GM21390 (cell line): Measurements from ENCODE around the gene MYO6.
"Not testable (repeated sequence)": the region's sequence is repeated elsewhere in the genome, so short reads cannot be mapped to it uniquely, and the experiment has no call there.

Source experiments
- ATAC-seq: cut with Tn5 transposase; IDR thresholded peaks from one replicate; pipeline ENCODE4 v1.9.1; 2021; ENCODE audit not compliant: unreplicated experiment

The MYO6 gene

DNA sequence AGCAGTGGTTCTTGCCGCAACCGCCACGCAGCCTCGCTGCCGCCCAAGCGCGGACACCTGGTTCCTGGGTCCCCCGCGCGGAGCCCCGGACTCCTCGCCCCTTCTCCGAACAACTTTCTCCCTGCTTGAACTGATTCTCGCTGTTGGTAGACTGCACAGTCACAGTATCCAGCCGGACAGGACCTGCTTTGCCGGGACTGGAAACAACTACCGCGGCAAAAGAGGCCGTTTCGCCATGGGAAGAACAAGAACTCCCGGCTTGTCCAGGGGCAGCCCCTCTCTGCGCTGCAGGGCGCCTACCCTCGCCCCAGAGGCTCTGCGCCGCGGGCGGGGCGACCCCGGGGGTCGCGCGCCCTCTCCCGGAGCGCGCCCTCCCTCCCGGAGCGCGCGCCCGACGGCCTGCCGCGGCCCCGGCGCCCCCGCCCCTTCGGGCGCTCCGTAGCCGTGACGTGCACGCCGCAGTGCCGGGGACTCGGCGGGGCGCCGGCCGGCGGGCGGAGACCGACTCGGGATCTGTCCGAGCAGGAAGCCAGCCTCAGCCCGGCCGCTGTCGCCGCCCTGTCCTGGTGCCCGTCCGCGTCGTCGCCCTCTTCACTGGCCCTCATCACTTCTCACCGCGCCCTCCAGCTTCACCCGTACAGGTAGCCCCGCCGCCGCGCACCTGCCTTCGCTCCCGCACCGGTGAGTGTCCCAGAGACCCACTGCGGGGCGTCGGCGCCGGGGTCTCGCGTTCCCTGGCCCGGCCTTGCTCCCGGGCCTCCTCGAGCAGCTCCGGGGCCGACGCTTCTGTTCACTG, at the start of gene MYO6:
Gene MYO6 (plus strand): TSS at position 497 of the 796 bp plus-strand sequence. CDS start 68,309 bp downstream, outside the sequence.
- peak; percentile 80 for ATAC-seq

- not testable (repeated sequence) for ATAC-seq
Observed at GRCh38 chr6:75708334-75708733, 40.7 kb upstream of the MYO6 start.

DNA sequence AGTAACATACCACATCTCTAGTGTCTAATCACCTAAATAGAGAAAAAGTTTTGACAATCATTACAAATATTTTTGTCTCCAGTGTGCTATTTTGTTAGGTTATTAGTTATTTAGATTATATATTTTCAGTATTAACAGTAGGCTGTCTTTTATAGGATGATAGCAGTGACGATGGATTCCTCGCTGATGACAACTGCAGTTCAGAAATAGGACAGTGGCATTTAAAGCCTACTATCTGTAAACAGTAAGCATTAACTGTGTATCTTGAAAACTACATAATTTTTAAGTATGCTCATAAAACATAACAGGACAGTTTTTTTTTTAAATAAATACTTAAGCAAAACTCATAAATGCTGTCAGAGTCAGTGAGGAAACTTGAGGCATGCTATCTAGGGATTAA, 37.9 kb upstream of the MYO6 start:
- no peak for ATAC-seq

DNA sequence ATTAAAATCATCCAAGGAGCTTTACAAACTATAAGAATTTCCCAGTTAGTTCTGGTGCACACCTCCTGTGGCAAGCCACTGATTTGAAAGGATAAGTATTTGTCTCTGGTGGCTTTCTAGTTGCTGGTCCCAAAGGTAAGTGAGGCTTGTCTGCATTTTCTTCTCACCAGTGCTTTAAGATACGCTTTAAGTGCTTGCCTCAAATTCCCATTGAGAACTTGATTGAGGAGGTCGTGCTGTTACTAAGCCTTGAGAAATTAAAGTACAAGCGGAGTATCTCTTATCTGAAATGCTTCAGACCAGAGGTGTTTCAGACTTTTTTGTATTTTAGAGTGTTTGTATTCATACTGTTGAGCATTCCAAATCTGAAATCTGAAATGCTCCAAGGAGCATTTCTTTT, 29.9 kb upstream of the MYO6 start:
- ATAC-seq, result no peak

- no peak for ATAC-seq
Observed at GRCh38 chr6:75723382-75723781, 25.7 kb upstream of the MYO6 start.

DNA sequence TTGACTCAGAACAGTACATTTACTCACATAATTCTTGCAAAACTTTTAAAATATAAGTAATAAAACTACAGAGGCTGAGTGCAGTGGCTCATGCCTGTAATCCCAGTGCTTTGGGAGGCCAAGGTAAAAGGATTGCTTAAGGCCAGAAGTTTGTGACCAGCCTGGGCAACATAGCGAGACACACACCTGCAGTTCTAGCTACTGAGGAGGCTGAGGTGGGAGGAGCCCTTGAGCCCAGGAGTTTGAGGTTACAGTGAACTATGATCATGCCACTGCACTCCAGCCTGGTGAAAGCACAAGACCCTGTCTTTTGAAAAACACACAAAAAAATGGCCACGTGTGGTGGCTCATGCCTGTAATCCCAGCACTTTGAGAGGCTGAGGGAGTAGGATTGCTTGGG, 21.8 kb upstream of the MYO6 start:
- no peak for ATAC-seq

GRCh38 chr6:75731029-75731428, 18.0 kb upstream of the MYO6 start:
- ATAC-seq, result not testable (repeated sequence)

- ATAC-seq, result peak; percentile 80
Observed at GRCh38 chr6:75735491-75736186, 13.4 kb upstream of the MYO6 start.

DNA sequence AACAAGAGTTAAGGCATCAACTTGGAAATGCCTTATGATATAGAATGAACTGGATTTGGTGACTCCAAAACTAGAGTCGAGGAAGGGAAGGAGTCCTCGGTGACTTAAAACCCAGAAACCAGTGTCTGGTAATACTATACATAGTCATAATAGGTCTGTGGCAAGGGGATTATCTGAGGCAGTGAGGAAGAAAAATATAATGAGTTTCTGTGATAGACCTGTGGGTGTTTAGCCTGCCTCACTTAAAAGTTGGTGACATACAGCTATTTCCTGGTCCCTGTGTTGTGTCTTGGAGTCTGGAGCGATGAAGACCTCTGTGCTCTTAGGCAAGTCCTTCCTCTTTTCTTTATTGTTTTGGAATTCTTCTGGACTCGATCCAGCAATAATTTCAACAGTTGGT, 5.1 kb upstream of the MYO6 start:
- ATAC-seq, result no peak

DNA sequence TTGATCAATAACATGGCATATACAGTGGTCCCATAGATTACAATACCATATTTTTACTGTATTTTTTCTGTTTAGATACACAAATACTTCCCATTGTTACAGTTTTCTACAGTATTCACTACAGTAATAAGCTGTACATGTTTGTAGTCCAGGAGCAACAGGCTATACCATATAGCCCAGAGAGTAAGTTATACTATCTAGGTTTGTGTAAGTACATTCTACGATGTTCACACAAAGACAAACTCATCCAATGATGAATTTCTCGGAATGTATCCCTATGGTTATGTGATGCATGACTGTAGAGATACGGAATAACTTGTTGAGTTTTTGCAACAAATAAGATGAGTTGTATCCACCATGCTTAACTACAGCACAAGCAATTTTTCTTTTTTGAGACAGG, 3.6 kb upstream of the MYO6 start:
- ATAC-seq, result no peak

GRCh38 chr6:75746221-75746620, 2.8 kb upstream of the MYO6 start:
- ATAC-seq, result no peak

DNA sequence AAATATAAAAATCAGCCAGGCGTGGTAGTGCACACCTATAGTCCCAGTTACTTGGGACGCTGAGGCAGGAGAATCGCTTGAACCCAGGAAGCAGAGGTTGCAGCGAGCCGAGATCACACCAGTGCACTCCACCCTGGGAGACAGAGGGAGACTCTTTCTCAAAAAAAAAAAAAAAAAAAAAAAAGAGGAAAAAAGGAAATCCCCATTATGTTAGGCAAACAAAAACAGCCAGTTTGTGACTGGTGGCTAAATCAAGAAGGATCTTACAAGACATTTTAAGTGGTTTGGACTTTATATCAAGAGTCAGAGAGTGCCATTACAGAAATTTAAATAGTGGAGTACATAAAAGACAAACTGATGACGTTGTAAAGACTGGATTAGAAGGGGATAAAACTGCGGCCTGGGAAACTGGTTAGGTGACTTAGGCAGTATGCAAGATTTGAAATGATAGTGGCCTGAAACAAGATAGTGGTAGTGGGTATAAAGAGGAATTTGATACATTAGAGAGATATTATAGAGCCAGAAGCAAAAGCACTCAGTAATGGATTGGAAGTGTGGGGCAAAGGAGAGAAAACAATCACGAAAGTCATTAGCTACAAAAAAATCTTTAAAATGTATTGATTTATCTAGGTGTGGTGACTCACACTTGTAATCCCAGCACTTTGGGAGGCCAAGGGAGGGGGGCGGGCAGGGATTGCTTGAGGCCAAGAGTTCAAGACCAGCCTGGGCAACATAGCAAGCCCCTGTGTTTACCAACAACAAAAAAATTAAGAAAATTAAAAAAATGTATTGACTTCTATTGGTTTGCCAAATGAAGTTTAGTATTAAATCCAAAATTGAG, 1.7 kb upstream of the MYO6 start:
- no peak for ATAC-seq

- ATAC-seq, result no peak
Observed at GRCh38 chr6:75748003-75748742, 866 bp upstream of the MYO6 start.

GRCh38 chr6:75751443-75751842, 2.4 kb downstream of the MYO6 start:
- ATAC-seq, result no peak

GRCh38 chr6:75752365-75752764, 3.3 kb downstream of the MYO6 start:
- no peak for ATAC-seq

GRCh38 chr6:75755704-75756103, 6.7 kb downstream of the MYO6 start:
- ATAC-seq, result no peak

DNA sequence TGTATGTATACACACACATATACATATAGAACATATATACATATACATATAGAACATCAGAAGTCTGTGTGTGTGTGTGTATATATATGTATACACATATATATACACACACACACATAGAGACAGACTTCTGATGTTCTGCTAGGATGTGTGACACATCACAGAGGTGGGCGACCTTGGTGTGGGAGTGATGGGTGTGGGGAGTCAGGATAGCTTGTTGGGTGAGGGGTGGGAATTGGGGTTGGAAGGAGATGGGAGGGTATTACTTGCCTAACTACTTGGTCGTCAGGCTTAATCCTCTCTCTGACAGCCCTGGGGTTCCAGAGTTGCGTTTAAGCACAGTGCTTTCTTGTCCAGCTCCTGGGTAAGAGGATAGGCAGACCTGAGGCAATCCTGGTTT, 8.3 kb downstream of the MYO6 start:
- ATAC-seq, result no peak

GRCh38 chr6:75758061-75758460, 9.0 kb downstream of the MYO6 start:
- ATAC-seq, result no peak

DNA sequence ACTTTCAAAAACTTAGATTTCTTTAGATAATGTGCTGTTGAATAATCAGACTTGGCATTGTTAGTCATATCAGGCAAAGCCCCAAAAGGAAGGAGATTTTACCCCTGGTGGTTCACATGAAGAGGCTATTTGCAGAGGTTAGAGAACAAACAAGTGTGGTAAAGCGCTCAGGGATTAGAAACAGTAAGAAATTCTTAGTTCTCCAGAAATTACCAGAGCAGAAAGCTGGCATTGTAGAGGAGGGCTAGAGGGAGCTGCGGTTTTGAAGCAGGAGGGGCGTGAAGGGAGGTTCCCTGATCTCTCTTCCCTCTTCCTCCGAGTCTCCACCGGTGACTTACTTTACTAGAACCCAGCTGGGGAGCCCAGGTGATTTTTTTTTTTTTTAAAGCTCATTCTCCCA, 10.2 kb downstream of the MYO6 start:
- ATAC-seq, result no peak

DNA sequence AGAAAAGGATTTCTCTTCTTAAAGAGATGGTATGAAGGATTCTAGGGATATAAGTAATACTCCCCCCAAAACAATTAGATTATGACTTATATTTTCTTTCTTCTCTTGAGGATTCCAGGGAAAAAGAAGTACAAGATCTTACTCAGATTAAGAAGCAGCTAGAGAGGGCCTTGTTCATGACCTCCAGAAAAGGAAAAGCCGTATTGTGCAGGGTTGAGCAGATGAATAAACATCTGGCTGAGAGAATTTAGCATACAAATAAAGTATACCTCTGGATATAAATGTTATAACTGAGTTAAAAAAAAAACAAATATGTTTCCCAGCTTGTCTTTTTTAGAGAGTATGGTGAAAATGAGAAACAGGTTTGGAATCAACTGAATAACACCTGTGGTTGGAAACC, 11.3 kb downstream of the MYO6 start:
- no peak for ATAC-seq

GRCh38 chr6:75761489-75761888, 12.4 kb downstream of the MYO6 start:
- ATAC-seq, result no peak
